ENCODE data around the gene NDST1. TPM values are rescaled to one million over a fixed set of nuclear protein-coding genes. Genes with fewer than 3 reads are reported as not detected.

The NDST1 gene
- total RNA-seq, 2 experiments from 2014 or later = 2.9 to 3.3 TPM

DNA sequence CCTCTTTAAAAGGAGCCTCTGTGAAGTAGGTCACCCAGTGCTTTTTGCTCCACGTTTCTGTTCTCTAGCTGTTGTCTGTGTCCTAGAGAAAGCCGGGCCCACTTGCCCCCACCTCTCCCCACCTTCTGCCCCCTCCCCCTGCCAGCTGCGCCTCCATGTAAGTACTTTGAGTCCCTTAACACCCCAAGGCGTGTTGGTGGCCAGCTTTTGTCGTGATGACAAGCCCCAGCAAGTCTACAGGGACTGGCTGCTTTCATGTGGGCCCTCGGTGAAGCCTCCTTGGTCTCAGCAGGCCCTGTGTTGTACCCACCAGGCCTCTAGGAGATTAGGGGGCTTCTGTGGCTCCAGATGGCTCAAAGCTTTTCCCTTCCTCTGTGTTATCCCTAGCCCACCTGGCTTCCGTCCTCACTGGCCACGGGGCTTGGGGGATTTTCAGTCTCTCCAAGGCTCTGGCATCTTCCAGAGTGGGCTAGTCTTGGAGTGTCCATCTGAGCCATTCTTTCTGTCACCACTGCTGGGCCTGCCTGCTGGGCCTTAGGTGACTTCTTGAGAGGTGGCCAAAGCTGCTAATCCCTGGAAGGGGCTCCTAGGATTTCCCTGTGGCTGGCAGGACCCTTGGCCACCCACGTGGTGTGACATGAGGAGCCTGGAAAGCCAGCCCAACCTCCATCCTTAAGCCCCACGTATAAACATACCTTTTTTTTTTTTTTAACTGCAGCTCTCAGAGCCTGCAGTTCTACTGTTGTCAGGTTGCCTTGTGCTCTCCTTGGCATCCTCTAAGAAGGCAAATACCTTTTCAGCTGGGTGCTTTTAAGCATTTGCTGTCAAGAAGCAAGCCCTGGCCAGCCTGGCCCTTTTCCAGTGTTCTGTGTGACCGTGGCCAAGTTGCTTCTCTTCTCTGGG lies 1.1 kb upstream of the NDST1 start:
- H3K4me1 Mint-ChIP-seq (ENCODE audit: low read depth) = no peaks in the 10 kb centered on the region
- TF ChIP-seq, protein P1, sequence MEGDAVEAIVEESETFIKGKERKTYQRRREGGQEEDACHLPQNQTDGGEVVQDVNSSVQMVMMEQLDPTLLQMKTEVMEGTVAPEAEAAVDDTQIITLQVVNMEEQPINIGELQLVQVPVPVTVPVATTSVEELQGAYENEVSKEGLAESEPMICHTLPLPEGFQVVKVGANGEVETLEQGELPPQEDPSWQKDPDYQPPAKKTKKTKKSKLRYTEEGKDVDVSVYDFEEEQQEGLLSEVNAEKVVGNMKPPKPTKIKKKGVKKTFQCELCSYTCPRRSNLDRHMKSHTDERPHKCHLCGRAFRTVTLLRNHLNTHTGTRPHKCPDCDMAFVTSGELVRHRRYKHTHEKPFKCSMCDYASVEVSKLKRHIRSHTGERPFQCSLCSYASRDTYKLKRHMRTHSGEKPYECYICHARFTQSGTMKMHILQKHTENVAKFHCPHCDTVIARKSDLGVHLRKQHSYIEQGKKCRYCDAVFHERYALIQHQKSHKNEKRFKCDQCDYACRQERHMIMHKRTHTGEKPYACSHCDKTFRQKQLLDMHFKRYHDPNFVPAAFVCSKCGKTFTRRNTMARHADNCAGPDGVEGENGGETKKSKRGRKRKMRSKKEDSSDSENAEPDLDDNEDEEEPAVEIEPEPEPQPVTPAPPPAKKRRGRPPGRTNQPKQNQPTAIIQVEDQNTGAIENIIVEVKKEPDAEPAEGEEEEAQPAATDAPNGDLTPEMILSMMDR (IDR thresholded peaks at IDR 0.05) = no peak
- no peaks in the 10 kb centered on the region for H3K9me3 Mint-ChIP-seq
- H3K27ac Mint-ChIP-seq = no peak overlapping the region
- ChIA-PET CTCF (interaction anchor here (1.0 kb wide), 1 partner anchor 63 kb away, joined by 3 read pairs; no protein-coding TSS in a partner anchor), POLR2A (interaction anchor here (0.5 kb wide), 1 partner anchor 63 kb away, joined by 3 read pairs; no protein-coding TSS in a partner anchor)
- H3K4me3 Mint-ChIP-seq = no peak overlapping the region
- DNase-seq = no peak
- no peaks in the 10 kb centered on the region for H3K36me3 Mint-ChIP-seq (ENCODE audit: low read depth)
- intact Hi-C loops (cut with micrococcal nuclease) = no loop called here
- H3K27me3 Mint-ChIP-seq = no peaks in the 10 kb centered on the region
- no peak for ATAC-seq

DNA sequence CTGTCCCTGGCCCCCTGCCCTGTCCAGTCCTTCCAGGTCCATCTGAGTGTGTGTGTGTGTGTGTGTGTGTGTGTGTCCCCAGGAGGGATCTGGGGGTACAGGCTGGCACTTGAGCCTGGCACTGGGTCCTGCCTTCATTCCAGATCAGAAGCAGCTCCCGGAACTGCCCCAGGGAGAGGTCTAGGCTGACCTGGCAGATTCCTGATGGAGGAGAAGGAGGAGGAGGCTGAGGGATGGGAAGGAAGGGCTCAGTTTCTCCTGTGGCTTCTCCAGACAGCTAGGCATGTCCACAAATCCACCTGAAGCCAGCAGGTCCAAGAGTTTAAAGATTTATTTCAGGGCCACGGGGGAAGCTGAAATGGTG lies 328 bp downstream of the NDST1 start:
- ChIA-PET CTCF (no interaction called here), POLR2A (no interaction called here)
- Mint-ChIP-seq H3K9me3 (no peaks in the 10 kb centered on the region), H3K4me3 (no peak overlapping the region), H3K4me1 (ENCODE audit: low read depth) (no peaks in the 10 kb centered on the region), H3K36me3 (ENCODE audit: low read depth) (no peaks in the 10 kb centered on the region), H3K27me3 (no peaks in the 10 kb centered on the region), H3K27ac (no peak overlapping the region)
- ATAC-seq (no peak), DNase-seq (no peak)
- intact Hi-C loops (cut with micrococcal nuclease) = no loop called here
- TF ChIP-seq, protein P1 (IDR thresholded peaks at IDR 0.05) = no peak

DNA sequence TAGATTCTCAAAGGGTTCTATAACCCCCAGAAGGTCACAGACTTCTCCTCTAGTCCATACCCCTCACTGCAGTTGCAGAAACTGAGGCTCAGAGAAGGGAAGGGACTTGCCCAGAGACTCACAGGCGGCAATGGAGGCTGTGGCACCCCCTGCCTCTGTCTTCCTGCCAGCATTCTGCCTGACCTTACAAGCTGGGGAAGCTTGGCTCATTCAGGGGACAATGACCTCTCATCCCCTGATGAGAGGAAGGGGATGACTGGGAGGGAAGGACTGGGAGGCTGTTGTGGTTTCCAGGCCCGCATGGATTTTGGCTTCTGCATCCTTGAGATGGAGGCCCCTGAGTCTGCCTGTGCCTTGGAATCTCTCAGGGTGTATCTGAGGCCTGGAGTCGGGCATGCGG lies 897 bp downstream of the NDST1 start:
- Mint-ChIP-seq H3K4me3 (no peak overlapping the region), H3K27ac (no peak overlapping the region), H3K36me3 (ENCODE audit: low read depth) (no peaks in the 10 kb centered on the region), H3K9me3 (no peaks in the 10 kb centered on the region), H3K4me1 (ENCODE audit: low read depth) (no peaks in the 10 kb centered on the region), H3K27me3 (no peaks in the 10 kb centered on the region)
- TF ChIP-seq, protein P1 (IDR thresholded peaks at IDR 0.05) = no peak
- ChIA-PET CTCF (no interaction called here), POLR2A (no interaction called here)
- intact Hi-C loops (cut with micrococcal nuclease) = no loop called here
- ATAC-seq (no peak), DNase-seq (no peak)

DNA sequence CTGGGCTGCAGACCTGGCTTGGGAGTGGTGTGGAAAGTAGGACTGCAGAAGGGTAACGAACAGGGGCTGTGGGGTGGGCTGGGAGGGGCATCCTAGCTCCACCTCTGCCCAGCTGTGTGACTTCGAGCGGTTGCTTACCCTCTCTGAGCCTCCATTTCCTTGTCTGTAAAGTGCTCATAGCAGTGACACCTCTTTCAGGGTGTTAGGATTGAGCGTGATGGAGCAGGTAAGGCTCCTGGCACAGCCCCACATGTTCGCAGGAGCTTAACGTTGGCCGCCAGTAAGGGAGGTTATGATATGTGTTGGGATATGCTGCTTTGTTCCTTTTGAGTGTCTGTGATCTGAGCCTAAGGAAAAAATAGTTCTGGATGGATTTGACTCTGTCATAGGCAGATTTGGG lies 2.1 kb downstream of the NDST1 start:
- ChIA-PET POLR2A (no interaction called here), CTCF (no interaction called here)
- no peaks in the 10 kb centered on the region for H3K9me3 Mint-ChIP-seq
- H3K4me3 Mint-ChIP-seq = no peak overlapping the region
- DNase-seq (no peak), ATAC-seq (no peak)
- H3K27me3 Mint-ChIP-seq = no peaks in the 10 kb centered on the region
- H3K27ac Mint-ChIP-seq = no peak overlapping the region
- TF ChIP-seq, protein P1 (IDR thresholded peaks at IDR 0.05) = no peak
- no peaks in the 10 kb centered on the region for H3K36me3 Mint-ChIP-seq (ENCODE audit: low read depth)
- no peaks in the 10 kb centered on the region for H3K4me1 Mint-ChIP-seq (ENCODE audit: low read depth)
- intact Hi-C loops (cut with micrococcal nuclease) = no loop called here

DNA sequence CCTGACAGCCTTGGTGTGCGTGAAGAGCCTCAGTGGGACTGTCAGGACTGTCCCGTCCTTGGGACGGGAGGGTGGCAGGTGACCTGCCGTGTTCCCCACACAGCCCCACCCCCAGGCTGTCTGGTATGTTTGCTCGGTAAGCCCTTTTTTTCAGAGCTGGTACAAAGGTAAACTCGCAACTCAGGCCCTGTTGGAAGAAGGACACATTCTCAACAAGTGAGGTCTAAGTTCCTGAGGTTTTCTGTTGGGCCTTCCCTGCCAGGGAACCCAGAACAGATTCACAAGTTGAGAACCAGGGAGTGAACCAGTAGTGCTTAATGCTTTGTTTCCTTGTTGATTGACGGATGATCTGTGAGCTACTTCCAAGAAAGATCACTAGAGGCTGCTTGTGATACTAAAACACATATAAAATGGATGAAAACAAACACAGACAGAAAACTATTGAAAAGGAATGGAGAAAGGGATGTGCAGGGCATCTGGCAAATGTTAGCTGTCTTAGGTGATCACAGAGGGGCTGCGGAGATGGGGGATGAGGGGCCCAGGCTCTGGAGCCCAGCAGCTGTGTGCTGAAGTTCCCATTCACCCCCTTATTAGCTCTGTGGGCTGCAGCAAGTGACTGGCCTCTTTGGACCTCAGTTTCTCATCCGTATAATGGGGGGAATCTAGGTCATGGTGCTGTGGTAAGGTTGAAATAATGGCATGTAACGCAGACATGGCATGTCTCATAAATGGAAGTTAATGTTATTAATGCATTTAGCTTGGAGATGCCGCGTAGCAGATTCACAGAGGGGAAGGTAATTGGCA lies 2.7 kb downstream of the NDST1 start:
- Mint-ChIP-seq H3K4me3 (no peak overlapping the region), H3K4me1 (ENCODE audit: low read depth) (no peaks in the 10 kb centered on the region), H3K9me3 (no peaks in the 10 kb centered on the region), H3K27me3 (no peaks in the 10 kb centered on the region), H3K36me3 (ENCODE audit: low read depth) (no peaks in the 10 kb centered on the region), H3K27ac (no peak overlapping the region)
- ATAC-seq = no peak
- ChIA-PET CTCF (no interaction called here), POLR2A (interaction anchor here (0.7 to 1.0 kb wide), 2 partner anchors 11 to 27 kb away, joined by 3 read pairs; no protein-coding TSS in a partner anchor)
- TF ChIP-seq, protein P1 (IDR thresholded peaks at IDR 0.05) = no peak
- intact Hi-C loops (cut with micrococcal nuclease) = no loop called here
- DNase-seq = no peak

All from activated CD8-positive, alpha-beta T cell treated with anti-CD3 and anti-CD28 coated beads for 36 hours (primary cell).